OCI-LY7 (cell line): ENCODE results near the gene ITSN1. TPM values are rescaled to one million over a fixed set of nuclear protein-coding genes. Genes with fewer than 3 reads are reported as not detected.
A peak's percentile ranks its signal among the peaks of the same experiment; 100 is the strongest.

ENCODE experiments used
- BruUV-seq: library from RNA; stranded (reverse); fragments of 400-500 nt; replicated peaks from 2 replicates; lab custom pipeline; 2021; lab: Mats Ljungman, UMichigan
- CTCF ChIA-PET: fragments of 300-600 bp; sonication (Branson Sonifier 250); formaldehyde crosslinking; loops from one replicate; lab custom pipeline; 2022; ENCODE audit warnings: antibody characterized with exemption; ENCODE audit not compliant: unreplicated experiment; lab: Charles Lee
- POLR2A ChIA-PET: fragments of 300-600 bp; sonication (Branson Sonifier 250); formaldehyde crosslinking; loops from one replicate; lab custom pipeline; 2022; ENCODE audit warnings: antibody characterized with exemption; lab: Charles Lee
- DNase-seq: peaks from one replicate; pipeline ENCODE4 v3.0.0-alpha.2; 2015; ENCODE audit warnings: low spot score
- H2AFZ ChIP-seq: fragments of 200-600 bp; sonication (generic), shearing (Covaris generic); 2 replicates; pipeline ENCODE4 v1.6.1; 2014; ENCODE audit warnings: mild to moderate bottlenecking, antibody characterized with exemption, low read length, moderate library complexity
- H3K27ac ChIP-seq: fragments of 200-600 bp; sonication (generic); 2 replicates; pipeline ENCODE4 v1.5.1; 2014; ENCODE audit warnings: mixed run types, low read depth, mild to moderate bottlenecking, moderate library complexity, low read length, inconsistent platforms; ENCODE audit not compliant: poor library complexity, severe bottlenecking
- H3K36me3 ChIP-seq: fragments of 200-600 bp; sonication (generic); 2 replicates; pipeline ENCODE4 v1.6.1; 2014; ENCODE audit warnings: mild to moderate bottlenecking, antibody characterized with exemption, low read length, moderate library complexity, mixed read lengths; ENCODE audit not compliant: insufficient read depth
- H3K4me1 ChIP-seq: fragments of 200-600 bp; sonication (generic); 2 replicates; pipeline ENCODE4 v1.5.1; 2014; ENCODE audit warnings: mild to moderate bottlenecking, low read length; ENCODE audit not compliant: insufficient read depth, poor library complexity, severe bottlenecking
- H3K4me2 ChIP-seq: fragments of 200-600 bp; sonication (generic); 2 replicates; pipeline ENCODE4 v1.6.1; 2014; ENCODE audit warnings: mild to moderate bottlenecking, low read length
- H3K4me3 ChIP-seq: fragments of 200-600 bp; sonication (generic); 2 replicates; pipeline ENCODE4 v1.5.1; 2014; ENCODE audit warnings: mild to moderate bottlenecking, low read depth, low read length; ENCODE audit not compliant: poor library complexity, severe bottlenecking
- H3K79me2 ChIP-seq: fragments of 200-600 bp; sonication (generic); 2 replicates; pipeline ENCODE4 v1.6.1; 2016; ENCODE audit warnings: low read depth, mild to moderate bottlenecking, low read length, moderate library complexity, mixed read lengths; ENCODE audit not compliant: insufficient read depth
- H3K9me2 ChIP-seq: fragments of 200-600 bp; sonication (generic); 2 replicates; pipeline ENCODE4 v1.6.1; 2016; ENCODE audit warnings: mild to moderate bottlenecking, low read length, mixed read lengths; ENCODE audit not compliant: insufficient read depth
- H3K9me3 ChIP-seq: fragments of 200-600 bp; sonication (generic); 2 replicates; pipeline ENCODE4 v1.6.1; 2014; ENCODE audit warnings: mild to moderate bottlenecking, mixed run types, low read length, mixed read lengths
- H4K20me1 ChIP-seq: fragments of 200-600 bp; sonication (generic); 2 replicates; pipeline ENCODE4 v1.6.1; 2014; ENCODE audit warnings: mild to moderate bottlenecking, antibody characterized with exemption, low read length, moderate library complexity, mixed read lengths; ENCODE audit not compliant: insufficient read depth
- CTCF ChIP-seq: fragments of 200-600 bp; sonication (generic); conservative IDR thresholded peaks from 2 replicates; pipeline ENCODE4 v1.5.1; 2014; ENCODE audit warnings: mild to moderate bottlenecking, antibody characterized with exemption, low read length, moderate library complexity, mixed read lengths
- EZH2phosphoT487 ChIP-seq: fragments of 200-600 bp; sonication (generic); IDR thresholded peaks from 2 replicates; pipeline ENCODE4 v1.6.1; 2018; ENCODE audit warnings: low read depth, borderline replicate concordance, mild to moderate bottlenecking, mixed run types, antibody characterized with exemption, low read length, moderate library complexity, mixed read lengths
- intact Hi-C: fragments of 100-400 bp; cut with micrococcal nuclease; formaldehyde crosslinking; loops from one replicate; pipeline ENCODE4 v1.10.0; 2022; ENCODE audit not compliant: unreplicated experiment
- total RNA-seq, 2 experiments: library from RNA; depleted of rRNA in 1 of 2; stranded (reverse); fragments of >200 nt in 1 of 2; shearing (Covaris generic) in 1 of 2; gene quantifications; 2 replicates each; pipeline ENCODE4 v1.2.3, GENCODE V29; 2014 to 2022

ITSN1 gene
- total RNA-seq, 2 experiments from 2014 or later: 0.60 to 5.9 TPM

GRCh38 chr21:33848249-33848953 lies 206.1 kb downstream of the ITSN1 start:
- H2AFZ ChIP-seq: peak overlapping the region; percentile 4; the same call in 1 of the 2 replicates
- CTCF ChIA-PET: no interaction called here
- H3K4me2 ChIP-seq: no peak overlapping the region; the same call in 1 of the 2 replicates
- intact Hi-C loops: no loop called here
- POLR2A ChIA-PET: no interaction called here
- BruUV-seq: no TSS peak
- H3K79me2 ChIP-seq: no peaks in the 10 kb centered on the region
- peak; percentile 14 for DNase-seq
- no peak overlapping the region for H3K27ac ChIP-seq
- H3K9me2 ChIP-seq: no peaks in the 10 kb centered on the region
- no peak for TF ChIP-seq CTCF
- peaks cover 7% of the 10 kb centered on the region for H3K4me1 ChIP-seq
- H4K20me1 ChIP-seq: no peaks in the 10 kb centered on the region
- H3K9me3 ChIP-seq: no peaks in the 10 kb centered on the region
- no peaks in the 10 kb centered on the region for H3K36me3 ChIP-seq
- no peak overlapping the region for H3K4me3 ChIP-seq

DNA sequence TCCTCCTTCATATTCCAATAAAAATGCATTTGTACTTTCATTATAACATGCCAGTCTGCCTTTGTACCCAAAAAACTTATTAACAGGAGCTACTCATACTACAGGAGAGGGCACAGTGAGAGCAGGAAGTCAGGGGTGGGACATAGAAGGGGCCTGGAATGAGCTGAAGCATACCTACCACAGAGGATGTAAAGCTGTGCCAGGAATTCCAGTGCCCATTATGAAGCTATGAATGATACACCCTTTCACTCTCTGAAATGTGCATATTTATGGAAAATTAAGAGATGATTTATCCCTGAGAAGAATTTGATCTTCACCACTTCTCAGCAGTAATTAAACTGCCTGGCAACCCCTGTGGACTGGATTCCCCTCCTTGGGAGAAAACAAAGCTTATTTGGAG lies 207.5 kb downstream of the ITSN1 start:
- ChIA-PET POLR2A (interaction anchor here (0.6 kb wide), 1 partner anchor 459 kb away, joined by 4 read pairs; no protein-coding TSS in a partner anchor), CTCF (no interaction called here)
- Histone ChIP-seq H3K79me2 (no peaks in the 10 kb centered on the region), H3K4me2 (no peak overlapping the region), H3K27ac (no peak overlapping the region), H4K20me1 (no peaks in the 10 kb centered on the region), H2AFZ (no peak overlapping the region), H3K4me1 (peaks cover 7% of the 10 kb centered on the region), H3K36me3 (no peaks in the 10 kb centered on the region), H3K9me2 (no peaks in the 10 kb centered on the region), H3K4me3 (no peak overlapping the region), H3K9me3 (no peaks in the 10 kb centered on the region)
- BruUV-seq: no TSS peak
- no peak for DNase-seq
- intact Hi-C loops: no loop called here
- TF ChIP-seq EZH2phosphoT487 (no peak), CTCF (no peak)

DNA sequence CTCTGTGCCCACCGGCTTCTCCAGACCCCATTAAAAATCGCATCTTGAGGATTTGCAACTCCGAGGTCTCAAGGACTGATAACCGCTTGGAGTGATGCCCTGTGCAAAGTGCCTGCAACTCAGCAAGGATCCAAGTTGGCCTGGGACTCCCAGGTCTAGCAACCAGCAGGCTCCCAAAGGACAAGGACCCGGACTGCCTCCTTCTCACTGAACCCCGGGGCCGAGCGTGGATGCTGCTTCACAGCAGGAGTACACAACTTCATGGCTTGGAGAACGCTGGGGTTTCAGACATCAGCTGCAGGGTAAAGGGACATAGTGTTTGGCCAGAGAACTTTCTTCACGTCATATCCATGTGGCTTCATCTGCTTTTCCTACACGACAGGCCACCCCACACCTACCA lies 208.1 kb downstream of the ITSN1 start:
- H3K4me3 ChIP-seq: no peak overlapping the region
- no TSS peak for BruUV-seq
- DNase-seq: no peak

More for the DNA sequence above, 208.1 kb downstream of the ITSN1 start:
- ChIA-PET POLR2A (no interaction called here), CTCF (no interaction called here)
- intact Hi-C loops: no loop called here
- Histone ChIP-seq H3K9me3 (no peaks in the 10 kb centered on the region), H3K9me2 (no peaks in the 10 kb centered on the region), H3K79me2 (no peaks in the 10 kb centered on the region), H3K4me2 (no peak overlapping the region), H2AFZ (no peak overlapping the region), H3K4me1 (peaks cover 7% of the 10 kb centered on the region), H3K27ac (no peak overlapping the region), H3K36me3 (no peaks in the 10 kb centered on the region), H4K20me1 (no peaks in the 10 kb centered on the region)
- TF ChIP-seq CTCF: no peak
- TF ChIP-seq EZH2phosphoT487: no peak
